ENCODE data around the gene UNC79.

- TF ChIP-seq, protein P1, sequence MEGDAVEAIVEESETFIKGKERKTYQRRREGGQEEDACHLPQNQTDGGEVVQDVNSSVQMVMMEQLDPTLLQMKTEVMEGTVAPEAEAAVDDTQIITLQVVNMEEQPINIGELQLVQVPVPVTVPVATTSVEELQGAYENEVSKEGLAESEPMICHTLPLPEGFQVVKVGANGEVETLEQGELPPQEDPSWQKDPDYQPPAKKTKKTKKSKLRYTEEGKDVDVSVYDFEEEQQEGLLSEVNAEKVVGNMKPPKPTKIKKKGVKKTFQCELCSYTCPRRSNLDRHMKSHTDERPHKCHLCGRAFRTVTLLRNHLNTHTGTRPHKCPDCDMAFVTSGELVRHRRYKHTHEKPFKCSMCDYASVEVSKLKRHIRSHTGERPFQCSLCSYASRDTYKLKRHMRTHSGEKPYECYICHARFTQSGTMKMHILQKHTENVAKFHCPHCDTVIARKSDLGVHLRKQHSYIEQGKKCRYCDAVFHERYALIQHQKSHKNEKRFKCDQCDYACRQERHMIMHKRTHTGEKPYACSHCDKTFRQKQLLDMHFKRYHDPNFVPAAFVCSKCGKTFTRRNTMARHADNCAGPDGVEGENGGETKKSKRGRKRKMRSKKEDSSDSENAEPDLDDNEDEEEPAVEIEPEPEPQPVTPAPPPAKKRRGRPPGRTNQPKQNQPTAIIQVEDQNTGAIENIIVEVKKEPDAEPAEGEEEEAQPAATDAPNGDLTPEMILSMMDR (conservative IDR thresholded peaks at IDR 0.05; ENCODE audit: low read depth, low read length): no peak
- TF ChIP-seq EZH2phosphoT487 (IDR thresholded peaks at IDR 0.05; ENCODE audit: borderline replicate concordance, low read length) (no peak), EZH2 (IDR thresholded peaks at IDR 0.05; ENCODE audit: low read length, unreplicated experiment) (no peak)
Observed at GRCh38 chr14:93708311-93708734, 277.6 kb downstream of the UNC79 start.

All from PC-3 (cell line).